Stimulated activated naive CD8-positive, alpha-beta T cell treated with anti-CD3 and anti-CD28 coated beads, Interleukin-15, amount 100 ng/mL, for 72 hours (primary cell): Measurements from ENCODE around the gene TREML2.

Experiments used
- ATAC-seq: fragments of 150-1000 bp; cut with Tn5 transposase; 2 replicates; pipeline ENCODE4 v1.10.0; 2021; ENCODE audit warnings: mild to moderate bottlenecking, moderate library complexity
- DNase-seq, 2 donors: peaks; one replicate each; pipeline ENCODE4 v3.0.0; 2021 to 2022
- H3K27ac Mint-ChIP-seq, 2 donors: one replicate each; pipeline ENCODE4 v1.8.0; 2022; ENCODE audit warnings: mild to moderate bottlenecking in 2 of 2, mixed read lengths in 2 of 2, moderate library complexity in 2 of 2
- H3K27me3 Mint-ChIP-seq: one replicate; pipeline ENCODE4 v1.8.0; 2022; ENCODE audit warnings: mixed read lengths
- H3K4me1 Mint-ChIP-seq: one replicate; pipeline ENCODE4 v1.8.0; 2022; ENCODE audit warnings: mild to moderate bottlenecking, mixed read lengths
- H3K4me3 Mint-ChIP-seq, 2 donors: one replicate each; pipeline ENCODE4 v1.8.0; 2022; ENCODE audit warnings: mild to moderate bottlenecking in 2 of 2, mixed read lengths in 2 of 2, moderate library complexity in 1 of 2
- H3K9me3 Mint-ChIP-seq, 2 donors: one replicate each; pipeline ENCODE4 v1.8.0; 2022; ENCODE audit warnings: mixed read lengths in 2 of 2

TREML2 gene

DNA sequence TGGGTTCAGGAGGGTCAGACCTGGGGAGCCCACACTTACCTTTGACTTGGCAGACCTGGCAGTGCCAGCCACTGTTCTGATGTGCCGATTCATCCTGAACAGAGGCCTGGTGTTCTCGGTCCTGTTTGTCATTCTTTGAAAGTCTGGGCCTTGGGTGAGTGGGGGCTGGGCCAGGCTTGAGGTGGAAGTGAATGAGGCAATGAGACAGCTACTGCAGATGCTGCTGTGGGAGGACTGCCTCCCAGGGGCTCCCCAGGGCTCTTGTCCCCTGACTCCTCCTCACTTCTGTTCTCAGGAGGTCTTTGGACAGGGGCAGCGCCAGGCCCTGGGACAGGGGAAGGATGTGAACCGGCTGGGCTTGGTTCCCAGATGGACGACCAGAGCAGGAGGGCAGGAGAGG, 21.6 kb upstream of the TREML2 start:
- peaks cover 9% of the 10 kb centered on the region for H3K4me1 Mint-ChIP-seq
- no peaks in the 10 kb centered on the region for H3K9me3 Mint-ChIP-seq
- peak overlapping the region in 1 of 2 donors; percentile 37 for H3K27ac Mint-ChIP-seq
- H3K27me3 Mint-ChIP-seq, result peaks cover 8% of the 10 kb centered on the region
- no peak overlapping the region for H3K4me3 Mint-ChIP-seq
- ATAC-seq (no peak), DNase-seq (no peak)

DNA sequence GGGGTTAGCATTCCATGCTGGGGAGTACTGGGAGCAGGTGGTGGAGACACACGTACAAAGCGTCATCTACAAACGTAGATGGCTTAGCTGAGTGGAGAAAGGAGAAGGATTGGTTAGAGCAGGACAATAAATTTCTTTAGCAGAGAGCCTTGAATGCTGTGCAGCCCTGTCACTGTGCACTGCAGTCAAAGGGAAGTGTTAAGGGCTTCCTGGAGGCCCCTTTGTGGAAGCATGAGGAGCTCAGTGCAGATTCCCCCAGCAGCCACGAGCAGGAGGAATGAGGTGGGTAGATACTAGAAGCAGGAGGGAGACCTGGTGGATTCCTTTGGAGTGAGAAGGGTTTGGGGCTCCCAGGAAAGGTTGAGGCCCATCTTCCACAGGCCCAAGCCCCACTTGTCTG, 21.1 kb upstream of the TREML2 start:
- Mint-ChIP-seq H3K27me3 (peaks cover 8% of the 10 kb centered on the region), H3K4me1 (peaks cover 9% of the 10 kb centered on the region), H3K4me3 (no peak overlapping the region), H3K9me3 (no peaks in the 10 kb centered on the region), H3K27ac (peak overlapping the region; percentile 37 to 47)
- no peak for ATAC-seq
- DNase-seq, result no peak

DNA sequence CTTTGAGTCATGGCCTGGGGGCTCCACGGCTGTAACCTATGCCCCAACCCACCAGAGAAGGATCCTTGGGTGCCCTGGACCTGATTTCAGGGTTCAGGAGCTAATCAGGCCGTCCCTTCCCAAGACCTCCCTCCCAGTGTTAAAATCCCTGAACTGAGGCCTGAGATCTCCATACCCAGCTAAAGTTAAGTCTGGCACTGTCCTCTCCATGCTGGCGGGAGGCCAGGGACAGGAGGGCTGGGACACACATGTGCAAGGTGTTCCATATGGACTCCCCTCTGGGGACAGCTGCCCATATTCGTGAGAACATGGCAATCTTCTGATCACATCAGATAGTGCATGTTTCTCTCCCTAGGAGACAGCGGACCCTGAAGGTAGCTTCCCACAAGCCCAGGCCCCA, 15.7 kb upstream of the TREML2 start:
- no peaks in the 10 kb centered on the region for H3K27me3 Mint-ChIP-seq
- peaks cover 12 to 16% of the 10 kb centered on the region in 2 donors for H3K9me3 Mint-ChIP-seq
- H3K27ac Mint-ChIP-seq, result peak overlapping the region in 1 of 2 donors; percentile 3
- no peaks in the 10 kb centered on the region for H3K4me1 Mint-ChIP-seq
- H3K4me3 Mint-ChIP-seq, result no peak overlapping the region
- ATAC-seq (no peak), DNase-seq (no peak)

DNA sequence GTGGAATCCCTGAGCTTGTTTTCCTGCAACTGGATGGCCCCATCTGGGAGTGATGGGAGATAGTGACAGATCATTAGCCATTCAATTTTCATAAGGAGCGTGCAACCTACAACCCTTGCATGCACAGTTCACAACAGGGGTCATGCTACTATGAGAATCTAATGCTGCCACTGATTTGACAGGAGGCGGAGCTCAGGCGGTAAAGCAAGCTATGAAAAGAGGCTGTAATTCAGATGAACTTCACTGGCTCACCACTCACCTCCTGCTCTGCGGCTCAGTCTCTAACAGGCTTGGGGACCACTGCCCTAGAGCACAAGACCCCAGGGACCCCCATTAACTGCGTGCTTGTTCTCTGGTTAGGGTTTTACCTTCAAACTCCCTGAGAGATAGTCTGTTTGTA, 14.8 kb upstream of the TREML2 start:
- Mint-ChIP-seq H3K4me3 (no peak overlapping the region), H3K27ac (no peak overlapping the region), H3K9me3 (peaks cover 12 to 16% of the 10 kb centered on the region in 2 donors), H3K4me1 (no peaks in the 10 kb centered on the region), H3K27me3 (no peaks in the 10 kb centered on the region)
- DNase-seq (no peak), ATAC-seq (no peak)

DNA sequence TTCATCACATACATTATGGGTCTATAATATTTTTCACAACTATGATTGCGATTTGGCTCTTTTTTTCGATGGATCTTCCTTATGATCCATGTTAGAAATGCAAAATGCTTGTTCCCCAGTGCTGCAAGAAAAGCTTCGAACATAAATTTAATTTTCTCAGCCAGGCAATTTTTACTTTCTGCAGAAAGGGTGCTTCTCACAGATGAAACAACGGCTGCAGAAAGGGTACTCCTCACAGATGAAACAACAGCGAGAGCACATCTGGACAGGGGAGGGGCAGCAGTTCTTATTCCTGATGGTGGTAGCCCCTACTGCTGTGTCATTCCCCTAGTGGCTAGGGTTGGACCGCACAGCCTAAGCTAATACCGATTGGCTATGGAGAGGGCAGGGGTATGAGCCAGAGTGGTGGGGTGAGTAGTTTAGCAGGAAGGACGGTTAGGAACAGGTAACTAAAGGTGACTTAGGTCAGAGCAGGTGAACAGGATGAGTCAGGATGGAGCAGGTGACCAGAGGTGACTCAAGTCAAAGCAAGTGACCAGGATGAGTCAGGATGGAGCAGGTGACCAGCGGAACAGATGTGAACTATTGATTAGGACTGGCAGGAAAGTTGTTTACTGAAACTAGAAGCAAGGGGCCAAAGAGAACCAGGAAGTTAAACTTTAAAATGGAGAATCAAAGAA, 13.8 kb upstream of the TREML2 start:
- no peak for ATAC-seq
- no peaks in the 10 kb centered on the region for H3K27me3 Mint-ChIP-seq
- no peak for DNase-seq
- H3K4me3 Mint-ChIP-seq, result no peak overlapping the region
- H3K4me1 Mint-ChIP-seq, result peaks cover 5% of the 10 kb centered on the region
- peaks cover 12 to 16% of the 10 kb centered on the region in 2 donors for H3K9me3 Mint-ChIP-seq
- no peak overlapping the region for H3K27ac Mint-ChIP-seq

DNA sequence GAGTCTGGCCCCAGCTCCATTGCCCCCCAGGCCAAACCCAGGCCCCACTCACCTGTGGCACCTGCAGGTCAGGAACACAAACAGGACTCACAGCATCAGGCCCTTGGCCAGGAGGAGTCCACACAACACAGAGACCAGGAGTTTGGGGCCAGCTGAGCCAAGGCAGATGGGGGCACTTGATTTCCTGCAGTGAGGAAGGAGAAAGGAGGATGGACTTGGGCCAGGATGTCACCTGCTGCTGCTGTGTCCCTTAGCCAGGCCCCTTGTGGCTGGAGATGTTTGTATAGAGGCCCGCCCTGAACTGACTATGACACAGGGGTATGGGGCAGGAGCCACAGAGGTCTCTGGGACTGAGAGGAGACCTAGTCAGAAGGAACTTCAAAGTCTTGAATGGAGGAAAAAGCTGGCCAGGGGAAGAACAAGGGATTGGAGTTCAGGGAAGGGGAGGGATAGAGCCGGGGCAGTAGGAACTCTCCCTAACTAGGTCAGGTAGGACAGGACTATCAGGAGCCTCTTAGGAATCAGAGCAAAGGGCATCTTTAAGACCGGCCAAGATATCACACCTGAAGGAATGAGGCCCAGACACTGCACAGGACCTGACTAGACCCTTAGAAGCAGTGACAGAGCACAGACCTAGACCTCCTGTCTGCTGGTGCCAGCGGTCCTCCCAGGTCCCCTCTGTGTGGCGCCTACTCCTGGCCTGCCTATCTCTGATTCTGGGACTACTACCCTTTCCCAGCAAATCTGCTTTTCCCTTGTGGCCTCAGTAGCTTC, 8.8 kb upstream of the TREML2 start:
- DNase-seq (no peak), ATAC-seq (no peak)
- H3K4me1 Mint-ChIP-seq, result peaks cover 19% of the 10 kb centered on the region
- H3K27ac Mint-ChIP-seq, result peak overlapping the region in 1 of 2 donors; percentile 42
- peaks cover 8 to 10% of the 10 kb centered on the region in 2 donors for H3K9me3 Mint-ChIP-seq
- H3K27me3 Mint-ChIP-seq, result no peaks in the 10 kb centered on the region
- H3K4me3 Mint-ChIP-seq, result no peak overlapping the region

DNA sequence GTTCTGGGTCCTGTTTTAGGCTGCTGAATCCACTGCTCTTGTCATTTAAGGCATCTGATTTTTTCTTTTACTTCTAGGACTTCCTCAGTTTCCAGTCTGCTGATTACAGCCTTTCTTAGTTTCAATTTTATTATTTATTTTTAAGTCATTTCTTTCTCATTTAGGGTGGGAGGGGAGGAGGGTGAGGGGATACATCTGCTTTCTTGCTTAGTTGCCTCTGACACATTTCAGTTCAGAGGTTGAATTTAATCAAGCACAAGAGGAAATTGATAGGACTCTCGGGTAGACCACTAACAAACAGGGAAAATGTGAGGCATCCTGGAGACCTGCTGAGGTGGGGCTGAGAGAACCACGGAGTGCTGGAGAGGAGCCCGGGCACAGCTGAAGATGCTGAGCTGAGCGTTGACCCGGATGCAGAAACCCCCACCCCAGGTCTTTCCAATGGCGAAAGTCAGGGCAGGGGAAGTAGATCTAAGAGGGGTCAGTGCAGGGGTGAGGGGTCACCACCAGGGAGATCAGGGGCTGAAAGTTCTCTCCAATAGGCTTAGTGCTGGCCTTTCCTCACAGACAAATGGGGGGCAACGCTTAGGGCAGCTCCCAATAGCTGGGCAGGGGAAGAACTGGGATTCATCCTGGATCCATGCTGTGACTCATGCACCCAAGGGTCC, 7.6 kb upstream of the TREML2 start:
- Mint-ChIP-seq H3K4me3 (no peak overlapping the region), H3K9me3 (no peaks in the 10 kb centered on the region), H3K4me1 (peaks cover 19% of the 10 kb centered on the region), H3K27ac (no peak overlapping the region), H3K27me3 (no peaks in the 10 kb centered on the region)
- ATAC-seq (no peak), DNase-seq (no peak)

DNA sequence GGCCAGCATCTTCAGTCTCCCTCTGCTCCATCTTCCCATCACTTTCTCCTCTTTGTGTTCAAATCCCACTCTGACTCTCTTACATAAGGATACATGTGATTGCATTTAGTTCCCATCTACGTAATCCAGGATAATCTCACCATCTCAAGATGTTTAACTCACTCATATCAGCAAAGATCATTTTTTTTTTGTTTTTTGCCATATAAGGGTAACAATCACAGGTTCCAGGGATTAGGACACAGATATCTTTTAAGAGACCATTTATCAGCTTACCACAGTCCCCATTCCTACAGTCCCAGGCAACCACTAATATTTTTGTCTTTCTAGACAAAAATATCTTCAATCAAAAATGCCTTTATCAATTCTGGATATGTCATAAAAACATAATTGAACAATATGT, 3.2 kb upstream of the TREML2 start:
- ATAC-seq (no peak), DNase-seq (no peak)
- H3K4me3 Mint-ChIP-seq, result no peak overlapping the region
- no peaks in the 10 kb centered on the region for H3K27me3 Mint-ChIP-seq
- no peak overlapping the region for H3K27ac Mint-ChIP-seq
- no peaks in the 10 kb centered on the region for H3K9me3 Mint-ChIP-seq
- H3K4me1 Mint-ChIP-seq, result peaks cover 50% of the 10 kb centered on the region

DNA sequence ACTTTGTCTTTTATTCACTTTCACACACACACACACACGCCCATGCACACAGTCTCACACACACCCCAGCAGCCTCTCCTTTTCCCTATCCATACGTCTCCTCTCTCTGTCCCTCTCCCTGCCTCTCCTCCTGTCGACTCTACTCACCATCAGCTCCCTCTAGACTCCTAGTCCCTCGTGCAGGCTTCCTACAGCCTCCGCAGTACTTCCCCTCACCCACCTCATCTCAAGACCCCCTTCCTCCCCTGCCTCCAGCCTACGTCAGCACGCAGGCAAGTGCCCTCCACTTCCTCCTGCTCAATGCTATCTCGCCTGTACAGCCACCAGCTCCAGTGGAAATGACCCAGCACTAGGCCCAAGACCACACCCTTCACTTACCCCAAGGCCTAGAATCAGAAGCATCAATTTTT, 820 bp upstream of the TREML2 start:
- peak overlapping the region; percentile 74 to 86 for H3K4me3 Mint-ChIP-seq
- H3K27me3 Mint-ChIP-seq, result no peaks in the 10 kb centered on the region
- peak overlapping the region; percentile 97 to 99 for H3K27ac Mint-ChIP-seq
- ATAC-seq (no peak), DNase-seq (no peak)
- H3K9me3 Mint-ChIP-seq, result no peaks in the 10 kb centered on the region
- H3K4me1 Mint-ChIP-seq, result peaks cover 55% of the 10 kb centered on the region

DNA sequence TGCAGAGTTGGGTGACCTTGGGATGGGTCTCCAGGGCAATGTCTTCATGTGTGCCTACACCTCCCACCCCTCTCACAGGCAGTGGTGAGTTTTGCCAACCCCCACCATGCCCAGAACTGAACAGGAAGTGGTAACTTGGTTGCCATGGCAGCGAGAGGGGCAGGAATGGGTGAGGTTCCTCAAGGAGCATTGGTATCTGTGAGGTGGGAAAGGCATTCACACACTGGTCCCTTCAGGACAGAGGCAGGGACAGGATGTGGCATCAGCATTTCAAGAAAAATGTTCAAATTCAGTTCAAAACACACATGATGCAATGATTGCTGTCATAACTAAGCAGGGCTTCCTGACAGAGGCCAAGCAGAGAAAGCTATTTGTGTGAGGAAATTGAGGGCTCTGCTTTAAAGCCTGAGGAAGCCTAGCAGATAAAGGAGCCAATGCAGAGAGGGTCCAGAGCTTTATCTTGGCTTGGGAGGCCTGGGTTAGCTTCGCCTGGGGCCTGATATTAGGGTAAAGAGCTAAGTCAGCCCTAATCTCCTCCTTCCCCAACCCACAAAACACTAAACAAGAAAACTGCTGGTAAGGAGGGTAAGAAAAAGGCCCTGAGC, 551 bp downstream of the TREML2 start:
- DNase-seq (peak; percentile 51 to 80), ATAC-seq (peak; percentile 72)
- Mint-ChIP-seq H3K27ac (peak overlapping the region; percentile 97 to 99), H3K4me1 (peaks cover 65% of the 10 kb centered on the region), H3K27me3 (no peaks in the 10 kb centered on the region), H3K9me3 (no peaks in the 10 kb centered on the region), H3K4me3 (peak overlapping the region; percentile 74 to 86)

DNA sequence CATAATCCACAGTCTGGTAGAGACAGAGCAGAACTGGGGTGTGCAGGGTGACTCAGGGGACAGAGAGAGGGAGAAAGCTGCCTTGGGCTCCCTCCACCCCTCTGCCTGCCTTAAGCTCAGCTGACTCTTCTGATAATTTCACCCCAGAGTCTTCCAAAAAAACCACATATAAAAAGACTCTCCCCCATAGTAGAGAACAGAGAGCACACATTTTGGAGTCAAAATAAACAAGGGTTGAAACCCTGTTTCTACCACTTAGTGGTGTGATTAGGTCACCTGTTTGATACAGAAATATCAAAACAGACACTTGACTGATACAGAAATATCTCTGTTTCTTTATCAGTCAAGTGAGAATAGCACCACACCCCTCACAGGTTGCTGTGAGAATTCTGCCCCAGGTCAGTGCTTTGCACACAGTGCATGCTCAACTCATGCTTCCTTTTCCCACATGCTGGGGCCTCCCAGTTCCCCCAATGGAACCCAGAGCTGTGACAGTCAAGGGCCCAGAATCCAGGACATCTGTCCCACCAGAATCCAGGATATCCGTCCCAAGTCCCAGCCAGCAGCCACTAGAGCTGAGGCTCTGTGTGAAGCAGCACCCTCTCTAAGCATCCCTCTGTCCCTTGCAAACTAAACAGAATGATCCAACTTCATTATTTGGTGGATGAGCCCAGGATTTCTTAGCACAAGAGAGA, 1.2 kb downstream of the TREML2 start:
- ATAC-seq, result peak; percentile 82
- H3K9me3 Mint-ChIP-seq, result no peaks in the 10 kb centered on the region
- peak overlapping the region; percentile 74 to 86 for H3K4me3 Mint-ChIP-seq
- peak; percentile 26 to 58 for DNase-seq
- peaks cover 72% of the 10 kb centered on the region for H3K4me1 Mint-ChIP-seq
- H3K27ac Mint-ChIP-seq, result peak overlapping the region; percentile 97 to 99
- no peaks in the 10 kb centered on the region for H3K27me3 Mint-ChIP-seq

DNA sequence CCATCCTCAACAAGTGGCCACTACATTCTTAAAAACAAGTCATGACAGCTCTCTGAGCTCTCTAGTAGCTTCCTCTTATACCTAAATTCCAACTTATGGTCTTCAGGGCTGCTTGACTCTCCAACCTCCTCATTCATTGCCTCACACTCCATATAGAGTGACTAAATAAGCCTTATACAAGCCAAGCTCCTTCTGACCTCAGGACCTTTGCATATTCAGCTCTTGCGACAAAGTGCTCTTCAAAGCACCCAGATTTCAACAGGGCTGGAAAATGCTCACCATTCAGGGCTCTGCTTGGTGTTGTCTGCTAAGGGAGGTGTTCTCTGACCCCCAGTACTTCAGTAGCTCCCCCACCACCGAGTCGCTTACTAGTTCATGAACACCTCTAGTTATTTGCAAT, 3.7 kb downstream of the TREML2 start:
- DNase-seq (no peak), ATAC-seq (no peak)
- H3K27ac Mint-ChIP-seq, result no peak overlapping the region
- no peak overlapping the region for H3K4me3 Mint-ChIP-seq
- H3K9me3 Mint-ChIP-seq, result no peaks in the 10 kb centered on the region
- H3K27me3 Mint-ChIP-seq, result no peaks in the 10 kb centered on the region
- H3K4me1 Mint-ChIP-seq, result peaks cover 85% of the 10 kb centered on the region

DNA sequence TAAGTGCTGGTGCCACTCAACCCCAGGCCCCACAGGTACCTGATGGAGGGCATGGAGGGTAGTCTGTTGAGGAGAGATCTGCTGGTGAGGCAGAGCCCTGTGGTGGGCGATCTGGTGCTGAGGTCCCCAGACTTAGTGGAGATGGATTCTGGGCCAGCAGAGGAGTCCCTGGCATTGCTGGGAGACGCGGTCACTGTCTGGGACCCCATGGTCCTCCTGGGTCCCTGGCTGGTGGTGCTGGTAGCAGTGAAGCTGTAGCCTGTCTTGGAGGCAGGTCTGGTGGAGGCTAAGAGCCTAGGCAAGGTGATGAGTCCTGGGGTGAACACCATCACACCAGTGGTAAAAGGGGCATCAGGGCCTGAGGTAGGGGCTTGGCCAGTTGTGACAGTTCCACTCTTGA, 6.6 kb downstream of the TREML2 start:
- H3K4me1 Mint-ChIP-seq, result peaks cover 61% of the 10 kb centered on the region
- H3K27ac Mint-ChIP-seq, result peak overlapping the region in 1 of 2 donors; percentile 88
- H3K9me3 Mint-ChIP-seq, result peaks cover 3 to 10% of the 10 kb centered on the region in 2 donors
- DNase-seq (no peak), ATAC-seq (no peak)
- H3K4me3 Mint-ChIP-seq, result no peak overlapping the region
- no peaks in the 10 kb centered on the region for H3K27me3 Mint-ChIP-seq

DNA sequence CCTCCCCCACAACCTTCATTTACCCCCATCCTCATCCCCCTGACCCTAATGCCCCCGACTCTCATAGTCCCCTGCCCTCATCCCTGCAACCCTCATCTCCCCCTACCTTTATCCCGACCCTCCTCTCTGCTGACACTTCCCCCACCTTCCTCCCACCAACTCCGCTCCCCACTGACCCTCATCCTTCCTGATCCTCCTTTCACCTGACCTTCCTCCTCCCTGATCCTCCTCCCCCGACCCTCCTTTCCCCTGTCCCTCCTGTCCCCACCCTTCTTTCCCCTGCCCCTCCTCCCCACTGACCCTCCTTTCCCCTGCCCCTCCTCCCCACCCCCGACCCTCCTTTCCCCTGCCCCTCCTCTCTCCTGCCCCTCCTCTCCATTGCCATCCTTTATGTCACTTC, 7.1 kb downstream of the TREML2 start:
- peaks cover 57% of the 10 kb centered on the region for H3K4me1 Mint-ChIP-seq
- H3K27ac Mint-ChIP-seq, result peak overlapping the region in 1 of 2 donors; percentile 88
- H3K9me3 Mint-ChIP-seq, result peaks cover 5 to 12% of the 10 kb centered on the region in 2 donors
- H3K4me3 Mint-ChIP-seq, result no peak overlapping the region
- H3K27me3 Mint-ChIP-seq, result no peaks in the 10 kb centered on the region
- ATAC-seq (no peak), DNase-seq (no peak)

DNA sequence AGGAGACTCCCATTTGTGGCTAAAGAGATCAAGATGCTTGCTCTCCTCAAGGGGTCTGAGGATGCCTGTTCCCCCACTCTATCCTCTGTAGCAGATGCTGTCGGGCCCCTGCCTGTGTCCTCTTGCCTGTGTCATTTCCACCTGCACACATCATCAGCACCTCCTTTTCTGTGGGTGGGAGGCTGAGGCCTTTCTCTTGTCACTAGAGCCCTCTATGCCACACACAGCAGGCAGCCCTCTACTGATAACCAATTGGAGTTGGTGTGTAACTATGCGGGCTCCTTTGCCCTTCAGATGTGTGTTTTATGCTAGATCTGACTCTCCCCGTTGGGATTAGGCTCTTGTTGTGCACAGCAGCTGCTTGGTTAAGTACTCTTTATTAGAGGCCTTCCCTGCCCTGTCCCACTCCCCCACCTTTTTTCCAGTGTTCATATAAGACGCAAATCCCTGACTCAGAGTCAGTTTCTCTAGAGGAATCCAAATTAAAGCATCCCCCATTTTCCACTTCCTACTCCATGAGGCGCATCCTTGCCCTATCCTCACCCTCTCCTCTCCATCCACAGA, 7.7 kb downstream of the TREML2 start:
- peak; percentile 52 for ATAC-seq
- H3K4me3 Mint-ChIP-seq, result no peak overlapping the region
- H3K4me1 Mint-ChIP-seq, result peaks cover 57% of the 10 kb centered on the region
- peak overlapping the region; percentile 4 to 34 for H3K27ac Mint-ChIP-seq
- no peaks in the 10 kb centered on the region for H3K27me3 Mint-ChIP-seq
- H3K9me3 Mint-ChIP-seq, result peaks cover 5 to 12% of the 10 kb centered on the region in 2 donors
- DNase-seq, result no peak
